ENCODE results near the gene SERPINB11. TPM values are rescaled to one million over a fixed set of nuclear protein-coding genes. Genes with fewer than 3 reads are reported as not detected.
"Not testable (repeated sequence)": the region's sequence is repeated elsewhere in the genome, so short reads cannot be mapped to it uniquely, and the experiment has no call there.

The SERPINB11 gene
- total and polyA plus RNA-seq, 10 of the 15 experiments (the other 5 are each of a cell fraction or from before 2014, with no cell fraction given) = not detected

- intact Hi-C loops (cut with micrococcal nuclease; ENCODE audit: unreplicated experiment); H3K4me2 ChIP-seq (ENCODE audit: control insufficient read depth, insufficient read depth); POLR2A ChIA-PET; H3K4me3 ChIP-seq; H3K9me3 ChIP-seq (replicated peaks; ENCODE audit: control insufficient read depth, insufficient read depth, low read length); RAD21 ChIA-PET (ENCODE audit: unreplicated experiment); SMC1A ChIA-PET (ENCODE audit: uncharacterized antibody, unreplicated experiment); in situ Hi-C loops (cut with MboI); CTCF ChIA-PET; H3K27ac ChIP-seq (ENCODE audit: control insufficient read depth, insufficient read depth); BruUV-seq (replicated peaks); ATAC-seq; H3K9ac ChIP-seq (ENCODE audit: control insufficient read depth, insufficient read depth, low read length); H2AFZ ChIP-seq (ENCODE audit: control insufficient read depth, low read depth, low read length); H3K79me2 ChIP-seq (ENCODE audit: control insufficient read depth, insufficient read depth, low read length); H3K4me1 ChIP-seq (ENCODE audit: control insufficient read depth, insufficient read depth, low read length); H4K20me1 ChIP-seq (ENCODE audit: control insufficient read depth, insufficient read depth); H3K27me3 ChIP-seq (replicated peaks in 1 of 2; ENCODE audit: control insufficient read depth in 2 of 2, insufficient read depth in 2 of 2, low read length in 1 of 2); DNase-seq (ENCODE audit: low read depth, low spot score); FAIRE-seq; H3K36me3 ChIP-seq (ENCODE audit: control insufficient read depth in 2 of 2, insufficient read depth in 2 of 2, low read length in 1 of 2): not testable (repeated sequence)
- 43% methylated on average over 3 of the region's 3 CpGs for WGBS (ENCODE audit: insufficient coverage, insufficient replicate concordance, low lambda C conversion rate, missing lambda C conversion rate)
These were observed 41.0 kb upstream of the SERPINB11 start, which contains the start of gene SERPINB3 for GRCh38 chr18:63661750-63662149. SERPINB3 (minus strand) TSS chr18:63661893; CDS start chr18:63661216, 677 bp downstream.

GRCh38 chr18:63664571-63664970, 38.2 kb upstream of the SERPINB11 start:
- Histone ChIP-seq H3K36me3 (ENCODE audit: control insufficient read depth in 2 of 2, insufficient read depth in 2 of 2, low read length in 1 of 2) (no peaks in the 10 kb centered on the region), H3K27ac (ENCODE audit: control insufficient read depth, insufficient read depth) (no peak overlapping the region), H3K9ac (ENCODE audit: control insufficient read depth, insufficient read depth, low read length) (no peak overlapping the region), H3K4me3 (no peak overlapping the region), H2AFZ (ENCODE audit: control insufficient read depth, low read depth, low read length) (no peak overlapping the region), H3K4me2 (ENCODE audit: control insufficient read depth, insufficient read depth) (no peak overlapping the region), H3K27me3 (replicated peaks in 1 of 2; ENCODE audit: control insufficient read depth in 2 of 2, insufficient read depth in 2 of 2, low read length in 1 of 2) (no peaks in the 10 kb centered on the region), H3K79me2 (ENCODE audit: control insufficient read depth, insufficient read depth, low read length) (no peaks in the 10 kb centered on the region), H3K9me3 (replicated peaks; ENCODE audit: control insufficient read depth, insufficient read depth, low read length) (no peaks in the 10 kb centered on the region), H4K20me1 (ENCODE audit: control insufficient read depth, insufficient read depth) (no peaks in the 10 kb centered on the region), H3K4me1 (ENCODE audit: control insufficient read depth, insufficient read depth, low read length) (no peaks in the 10 kb centered on the region)
- ATAC-seq (no peak), DNase-seq (ENCODE audit: low read depth, low spot score) (no peak), FAIRE-seq (no peak)
- no peak for TF ChIP-seq MYC (IDR thresholded peaks at IDR 0.05; ENCODE audit: insufficient read depth, insufficient read length, insufficient replicate concordance, low read length, severe bottlenecking)
- no peak for TF ChIP-seq CTCF (IDR thresholded peaks at IDR 0.05 in 2 of 3, conservative IDR thresholded peaks at IDR 0.05 in 1 of 3; ENCODE audit: control insufficient read depth in 2 of 3, extremely low read depth in 1 of 3, insufficient read depth in 1 of 3, low read depth in 3 of 3, low read length in 3 of 3)
- no peak for TF ChIP-seq MTA2 (IDR thresholded peaks at IDR 0.05; ENCODE audit: low read depth)
- no peak for TF ChIP-seq EZH2 (IDR thresholded peaks at IDR 0.05; ENCODE audit: borderline replicate concordance, control insufficient read depth, low read depth, low read length)
- no peak for TF ChIP-seq SREBF1 (IDR thresholded peaks at IDR 0.05; ENCODE audit: low read length)
- no peak for TF ChIP-seq BCLAF1 (IDR thresholded peaks at IDR 0.05)
- no peak for TF ChIP-seq NR2F1 (conservative IDR thresholded peaks at IDR 0.05)
- TF ChIP-seq IKZF2 (IDR thresholded peaks at IDR 0.05) = no peak
- no peak for TF ChIP-seq EED (IDR thresholded peaks at IDR 0.05; ENCODE audit: low read depth)
- CTCF ChIA-PET = interaction anchor here (0.6 kb wide), 1 partner anchor 10 kb away, joined by 3 read pairs; no protein-coding TSS in a partner anchor
- POLR2A ChIA-PET = no interaction called here
- RAD21 ChIA-PET (ENCODE audit: unreplicated experiment) = no interaction called here
- intact Hi-C loops (cut with micrococcal nuclease; ENCODE audit: unreplicated experiment) = no loop called here
- no TSS peak for BruUV-seq (replicated peaks)
- in situ Hi-C loops (cut with MboI) = no loop called here
- 0% methylated on average over 1 of the region's 1 CpG for WGBS (ENCODE audit: insufficient coverage, insufficient replicate concordance, low lambda C conversion rate, missing lambda C conversion rate)
- SMC1A ChIA-PET (ENCODE audit: uncharacterized antibody, unreplicated experiment) = interaction anchor here (0.7 kb wide), 1 partner anchor 14 kb away, joined by 3 read pairs; no protein-coding TSS in a partner anchor

Data from GM12878 (cell line).